Dedifferentiated amniotic fluid mesenchymal stem cell (primary cell): ENCODE measurements around the gene DMPK.
"Not testable (repeated sequence)": the region's sequence is repeated elsewhere in the genome, so short reads cannot be mapped to it uniquely, and the experiment has no call there.

ENCODE experiments used
- DNase-seq: peaks from one replicate; pipeline ENCODE4 v3.0.0-alpha.2; 2016; ENCODE audit errors: extremely low spot score

DMPK gene

GRCh38 chr19:45745606-45746005, 36.7 kb downstream of the DMPK start:
- no peak for DNase-seq

GRCh38 chr19:45742969-45743368, 39.3 kb downstream of the DMPK start:
- no peak for DNase-seq

GRCh38 chr19:45739498-45740439, 42.5 kb downstream of the DMPK start:
- no peak for DNase-seq

- no peak for DNase-seq
Measured at GRCh38 chr19:45733160-45733810, 49.0 kb downstream of the DMPK start, which contains the start of gene MEIOSIN. MEIOSIN (plus strand) TSS chr19:45733439; CDS start chr19:45735377, 1,938 bp downstream.

GRCh38 chr19:45730368-45731288, 51.7 kb downstream of the DMPK start, which contains the start of gene FBXO46:
FBXO46 (minus strand) TSS chr19:45730896; CDS start chr19:45713495, 17,401 bp downstream.
- DNase-seq: peak; percentile 97

- no peak for DNase-seq
Measured at GRCh38 chr19:45729800-45730290, 52.4 kb downstream of the DMPK start.

- not testable (repeated sequence) for DNase-seq
Measured at GRCh38 chr19:45728683-45729082, 53.6 kb downstream of the DMPK start.

GRCh38 chr19:45720065-45720464, 62.2 kb downstream of the DMPK start:
- not testable (repeated sequence) for DNase-seq
